ENCODE data around the gene NEU1. TPM values are rescaled to one million over a fixed set of nuclear protein-coding genes. Genes with fewer than 3 reads are reported as not detected.

NEU1 gene
- total RNA-seq, 1 donor: 70.8 TPM

DNA sequence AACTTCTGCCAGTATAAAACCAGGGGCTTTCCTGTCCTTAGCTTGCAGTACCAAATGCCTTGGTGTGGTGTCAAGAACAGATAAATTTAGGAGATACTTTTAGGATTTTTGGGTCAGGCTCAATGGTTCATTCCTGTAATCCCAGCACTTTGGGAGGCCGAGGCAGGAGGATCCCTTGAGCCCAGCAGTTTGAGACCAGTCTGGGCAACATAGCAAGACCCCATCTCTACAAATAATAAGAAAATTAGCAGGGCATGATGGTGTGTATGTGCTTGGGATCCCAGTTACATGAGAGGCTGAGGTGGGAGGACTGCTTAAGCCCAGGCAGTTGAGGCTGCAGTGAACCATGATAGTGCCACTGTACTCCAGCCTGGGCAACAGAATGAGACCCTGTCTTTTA, 42.4 kb upstream of the NEU1 start:
- TF ChIP-seq CTCF (IDR thresholded peaks at IDR 0.05; ENCODE audit: insufficient read depth, low read depth, low read length): no peak
- no peak for DNase-seq (ENCODE audit: low read depth)
- no peak overlapping the region for H3K4me3 ChIP-seq (ENCODE audit: low read depth, low read length)

GRCh38 chr6:31903957-31904356, 41.3 kb upstream of the NEU1 start:
- DNase-seq (ENCODE audit: low read depth): peak; percentile 58
- no peak overlapping the region for H3K4me3 ChIP-seq (ENCODE audit: low read depth, low read length)
- no peak for TF ChIP-seq CTCF (IDR thresholded peaks at IDR 0.05; ENCODE audit: insufficient read depth, low read depth, low read length)

GRCh38 chr6:31901953-31902643, 39.5 kb upstream of the NEU1 start, which contains the start of gene ZBTB12:
Gene ZBTB12, minus strand, starts transcription at chr6:31902086. Its CDS starts 781 bp downstream, at chr6:31901305.
- peak; percentile 99 for DNase-seq (ENCODE audit: low read depth)
- peak within 1 kb of the TSS; percentile 66 for H3K4me3 ChIP-seq (ENCODE audit: low read depth, low read length)
- no peak for TF ChIP-seq CTCF (IDR thresholded peaks at IDR 0.05; ENCODE audit: insufficient read depth, low read depth, low read length)

DNA sequence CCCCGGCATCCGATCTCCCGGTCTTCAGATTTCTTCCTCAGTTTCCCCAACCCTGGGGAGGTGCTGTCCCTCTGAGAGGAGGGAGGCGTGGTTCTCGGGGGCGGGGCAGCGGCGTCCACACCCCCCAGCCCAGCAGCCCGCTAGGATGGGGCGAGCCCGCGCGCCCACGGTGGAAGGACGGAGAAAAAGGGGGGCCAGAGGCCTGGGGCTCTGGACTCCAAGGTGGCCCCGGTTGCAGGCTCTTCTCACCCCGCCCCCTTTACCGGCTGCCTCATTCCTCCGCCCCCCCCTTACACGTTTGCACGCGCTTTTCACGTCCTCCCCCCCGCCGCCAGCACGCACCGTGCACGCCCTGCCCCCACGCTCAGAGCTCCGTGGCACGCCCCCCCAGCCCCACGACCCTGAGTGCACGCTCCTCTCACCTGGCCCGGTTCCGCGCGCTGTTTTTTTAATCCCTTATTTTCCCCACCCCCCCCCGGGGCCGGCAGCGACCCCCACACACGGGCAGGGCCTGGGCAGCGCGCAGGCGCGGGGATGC, 38.9 kb upstream of the NEU1 start:
- no peak for TF ChIP-seq CTCF (IDR thresholded peaks at IDR 0.05; ENCODE audit: insufficient read depth, low read depth, low read length)
- H3K4me3 ChIP-seq (ENCODE audit: low read depth, low read length): peak overlapping the region; percentile 66
- peak; percentile 25 for DNase-seq (ENCODE audit: low read depth)

DNA sequence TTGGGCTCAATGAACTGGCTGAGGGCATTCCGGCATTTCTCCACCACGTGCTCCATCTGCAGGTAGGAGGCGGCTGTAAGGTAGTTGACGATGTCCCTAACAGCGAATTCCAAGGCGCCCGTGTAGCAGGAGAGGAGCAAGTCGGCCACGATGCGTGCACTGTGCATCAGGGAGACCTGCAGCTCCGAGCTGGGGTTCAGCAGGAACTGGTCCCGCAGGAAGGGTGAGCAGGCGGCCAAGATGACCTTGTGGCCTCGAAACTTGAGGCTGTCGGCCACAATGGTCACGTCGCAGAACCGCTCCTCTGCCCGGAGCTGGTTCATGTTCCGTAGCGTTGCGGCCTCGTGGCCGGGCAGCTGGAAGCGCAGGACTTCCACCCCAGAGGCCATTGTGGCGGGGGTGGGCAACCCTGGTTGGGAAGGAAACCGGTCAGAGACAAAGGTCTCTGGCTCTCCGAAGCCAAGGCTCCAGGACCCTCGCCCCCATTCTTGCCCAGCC, 38.3 kb upstream of the NEU1 start:
- TF ChIP-seq CTCF (IDR thresholded peaks at IDR 0.05; ENCODE audit: insufficient read depth, low read depth, low read length): no peak
- no peak for DNase-seq (ENCODE audit: low read depth)
- H3K4me3 ChIP-seq (ENCODE audit: low read depth, low read length): peak overlapping the region; percentile 66

DNA sequence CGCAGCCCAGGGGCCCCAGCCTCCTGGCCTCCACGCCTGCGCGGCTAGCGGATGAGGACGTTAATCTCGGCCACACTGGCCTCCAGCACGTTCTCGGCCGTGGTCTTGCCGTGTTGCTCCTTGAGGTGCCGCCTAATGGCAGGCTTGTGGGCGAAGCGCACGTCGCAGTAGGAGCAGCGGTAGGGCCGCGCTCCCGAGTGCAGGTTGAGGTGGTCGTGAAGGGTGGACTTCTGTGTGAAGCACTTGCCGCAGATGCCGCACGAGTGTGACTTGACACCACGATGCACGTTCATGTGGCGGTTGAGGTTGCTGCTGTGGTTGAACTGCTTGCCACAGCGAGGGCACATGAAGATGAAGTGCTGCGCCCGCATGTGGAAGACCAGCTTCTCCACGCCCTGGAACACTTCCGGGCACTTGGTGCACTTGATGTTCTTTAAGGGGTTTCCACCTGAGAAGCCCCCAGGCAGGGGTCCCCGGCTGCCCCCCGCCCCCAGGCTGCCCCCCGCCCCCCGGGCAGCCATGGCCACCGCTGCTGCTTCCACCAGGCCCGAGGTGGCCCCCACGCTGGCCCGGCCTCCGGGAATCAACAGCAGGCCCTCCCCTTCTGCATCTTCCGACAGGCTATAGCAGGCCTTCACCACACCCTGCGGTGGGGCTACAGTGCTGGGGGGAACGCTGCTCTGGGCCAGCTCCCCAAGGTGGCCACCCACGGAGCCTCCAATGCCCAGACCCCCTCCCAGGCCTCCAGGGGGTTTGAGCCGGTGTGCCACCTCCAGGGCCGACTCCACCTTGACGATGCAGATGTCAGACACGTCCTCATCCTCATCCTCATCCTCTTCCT, 37.5 kb upstream of the NEU1 start:
- H3K4me3 ChIP-seq (ENCODE audit: low read depth, low read length): no peak overlapping the region
- DNase-seq (ENCODE audit: low read depth): no peak
- TF ChIP-seq CTCF (IDR thresholded peaks at IDR 0.05; ENCODE audit: insufficient read depth, low read depth, low read length): no peak
